HepG2 (cell line): ENCODE data around the gene NYNRIN. TPM values are rescaled to one million over a fixed set of nuclear protein-coding genes. Genes with fewer than 3 reads are reported as not detected.

Experiments
- ATF3 ChIP-seq: sonication (generic); formaldehyde crosslinking; IDR thresholded peaks from 2 replicates; pipeline ENCODE4 v1.4.0; 2020; ENCODE audit warnings: missing genetic modification reagents
- HHEX ChIP-seq: IDR thresholded peaks from 2 replicates; pipeline ENCODE4 v1.6.1; 2016; ENCODE audit warnings: control low read depth
- KLF6 ChIP-seq: IDR thresholded peaks from 2 replicates; pipeline ENCODE4 v1.8.0; 2016; ENCODE audit warnings: missing biosample characterization, missing genetic modification reagents
- MAZ ChIP-seq, 2 experiments: sonication (generic) in 1 of 2; formaldehyde crosslinking in 1 of 2; IDR thresholded peaks; 2 replicates each; pipeline versions ENCODE4 v1.5.0 to v1.6.1; 2012 to 2020; ENCODE audit warnings: low read depth in 2 of 2, mild to moderate bottlenecking in 2 of 2, borderline replicate concordance in 1 of 2, improper control_type of control experiment in 1 of 2, low read length in 1 of 2, missing genetic modification reagents in 1 of 2, moderate library complexity in 1 of 2
- MXD4 ChIP-seq: IDR thresholded peaks from 2 replicates; pipeline ENCODE4 v1.6.1; 2016; ENCODE audit warnings: mild to moderate bottlenecking, missing biosample characterization, missing genetic modification reagents
- SRY ChIP-seq: sonication (generic); formaldehyde crosslinking; IDR thresholded peaks from 2 replicates; pipeline ENCODE4 v1.8.0; 2022; ENCODE audit warnings: mild to moderate bottlenecking, missing genetic modification reagents
- ZBTB33 ChIP-seq: sonication (generic); formaldehyde crosslinking; IDR thresholded peaks from 2 replicates; pipeline ENCODE4 v1.4.0; 2020; ENCODE audit warnings: missing genetic modification reagents
- ZFP36 ChIP-seq: fragments of 150-350 bp; IDR thresholded peaks from 2 replicates; pipeline ENCODE4 v1.6.1; 2018; ENCODE audit warnings: borderline replicate concordance, low read length, low read depth; ENCODE audit not compliant: partially characterized antibody
- ZFP82 ChIP-seq: sonication (generic); formaldehyde crosslinking; IDR thresholded peaks from 2 replicates; pipeline ENCODE4 v1.5.1; 2020; ENCODE audit warnings: mild to moderate bottlenecking, missing genetic modification reagents, borderline replicate concordance
- ZMAT3 ChIP-seq: sonication (generic); formaldehyde crosslinking; conservative IDR thresholded peaks from 2 replicates; pipeline ENCODE4 v1.7.0; 2021; ENCODE audit warnings: missing genetic modification reagents
- ZNF597 ChIP-seq: sonication (generic); formaldehyde crosslinking; IDR thresholded peaks from 2 replicates; pipeline ENCODE4 v1.5.0; 2020; ENCODE audit warnings: missing genetic modification reagents
- polyA plus RNA-seq, 8 experiments: library from polyadenylated mRNA; depleted of rRNA in 3 of 8; stranded (reverse) in 7 of 8; unstranded in 1 of 8; fragments of >200 nt; fragmentation: Illumina TruSeq in 4 of 8; extraction: Trizol in 4 of 8; gene quantifications; 2 replicates each; pipeline versions ENCODE4 v1.2.1 to v1.2.3, GENCODE V29; 2011 to 2016; ENCODE audit warnings: low read depth in 4 of 8, missing spikeins in 1 of 8, mixed read lengths in 1 of 8; ENCODE audit not compliant: insufficient read depth in 1 of 8
- total RNA-seq, 5 experiments: library from RNA; depleted of rRNA; stranded (reverse); fragments of >200 nt; fragmentation: Illumina TruSeq; extraction: Trizol; gene quantifications; 2 replicates each; pipeline ENCODE4 v1.2.3, GENCODE V29; 2016; ENCODE audit warnings: low read depth in 1 of 5
- TF ChIP-seq, protein P1 (sequence below): sonication (generic); formaldehyde crosslinking; conservative IDR thresholded peaks from 2 replicates; pipeline ENCODE4 v1.8.0; 2022; ENCODE audit warnings: missing genetic modification reagents
- TF ChIP-seq, protein P2 (sequence below): sonication (generic); formaldehyde crosslinking; IDR thresholded peaks from 2 replicates; pipeline ENCODE4 v1.5.0; 2020; ENCODE audit warnings: mild to moderate bottlenecking, missing genetic modification reagents
- TF ChIP-seq, protein P3 (sequence below): sonication (generic); formaldehyde crosslinking; IDR thresholded peaks from 2 replicates; pipeline ENCODE4 v1.9.0; 2022; ENCODE audit warnings: missing genetic modification reagents, mild to moderate bottlenecking, borderline replicate concordance
- TF ChIP-seq, protein P4 (sequence below): sonication (generic); formaldehyde crosslinking; IDR thresholded peaks from 2 replicates; pipeline ENCODE4 v1.4.0; 2020; ENCODE audit warnings: missing genetic modification reagents, borderline replicate concordance

Gene NYNRIN
- total and polyA plus RNA-seq, 2 of the 13 experiments (the other 11 are each of a cell fraction or from before 2014, with no cell fraction given): 0.63 to 1.1 TPM

GRCh38 chr14:24442240-24443052 is 43.6 kb downstream of the NYNRIN start, which contains the start of gene SDR39U1 (continued):
- TF ChIP-seq ZBTB33 (CRISPR knock-in tag) (peak; percentile 9; the same call in 1 of the 2 replicates), ZMAT3 (CRISPR knock-in tag) (peak; percentile 88; the same call in 1 of the 2 replicates), SRY (CRISPR knock-in tag) (peak; percentile 98; the same call in 1 of the 2 replicates), MAZ (IDR thresholded peaks at IDR 0.05; ENCODE audit: borderline replicate concordance, low read depth, low read length) (no peak; the same call in none of the 2 replicates), MAZ (CRISPR knock-in tag; IDR thresholded peaks at IDR 0.05; ENCODE audit: low read depth) (peak; percentile 97), MXD4 (CRISPR knock-in tag) (peak; percentile 96), ATF3 (CRISPR knock-in tag) (peak; percentile 53), ZFP82 (CRISPR knock-in tag) (0 out of 2 replicates have a peak, but pooled peaks have one; percentile 71), ZNF597 (CRISPR knock-in tag) (no peak), ZFP36 (no peak), HHEX (CRISPR knock-in tag) (peak; percentile 76), KLF6 (peak; percentile 82)
- TF ChIP-seq, protein P1, sequence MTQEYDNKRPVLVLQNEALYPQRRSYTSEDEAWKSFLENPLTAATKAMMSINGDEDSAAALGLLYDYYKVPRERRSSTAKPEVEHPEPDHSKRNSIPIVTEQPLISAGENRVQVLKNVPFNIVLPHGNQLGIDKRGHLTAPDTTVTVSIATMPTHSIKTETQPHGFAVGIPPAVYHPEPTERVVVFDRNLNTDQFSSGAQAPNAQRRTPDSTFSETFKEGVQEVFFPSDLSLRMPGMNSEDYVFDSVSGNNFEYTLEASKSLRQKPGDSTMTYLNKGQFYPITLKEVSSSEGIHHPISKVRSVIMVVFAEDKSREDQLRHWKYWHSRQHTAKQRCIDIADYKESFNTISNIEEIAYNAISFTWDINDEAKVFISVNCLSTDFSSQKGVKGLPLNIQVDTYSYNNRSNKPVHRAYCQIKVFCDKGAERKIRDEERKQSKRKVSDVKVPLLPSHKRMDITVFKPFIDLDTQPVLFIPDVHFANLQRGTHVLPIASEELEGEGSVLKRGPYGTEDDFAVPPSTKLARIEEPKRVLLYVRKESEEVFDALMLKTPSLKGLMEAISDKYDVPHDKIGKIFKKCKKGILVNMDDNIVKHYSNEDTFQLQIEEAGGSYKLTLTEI (CRISPR knock-in tag): no peak
- TF ChIP-seq, protein P2, sequence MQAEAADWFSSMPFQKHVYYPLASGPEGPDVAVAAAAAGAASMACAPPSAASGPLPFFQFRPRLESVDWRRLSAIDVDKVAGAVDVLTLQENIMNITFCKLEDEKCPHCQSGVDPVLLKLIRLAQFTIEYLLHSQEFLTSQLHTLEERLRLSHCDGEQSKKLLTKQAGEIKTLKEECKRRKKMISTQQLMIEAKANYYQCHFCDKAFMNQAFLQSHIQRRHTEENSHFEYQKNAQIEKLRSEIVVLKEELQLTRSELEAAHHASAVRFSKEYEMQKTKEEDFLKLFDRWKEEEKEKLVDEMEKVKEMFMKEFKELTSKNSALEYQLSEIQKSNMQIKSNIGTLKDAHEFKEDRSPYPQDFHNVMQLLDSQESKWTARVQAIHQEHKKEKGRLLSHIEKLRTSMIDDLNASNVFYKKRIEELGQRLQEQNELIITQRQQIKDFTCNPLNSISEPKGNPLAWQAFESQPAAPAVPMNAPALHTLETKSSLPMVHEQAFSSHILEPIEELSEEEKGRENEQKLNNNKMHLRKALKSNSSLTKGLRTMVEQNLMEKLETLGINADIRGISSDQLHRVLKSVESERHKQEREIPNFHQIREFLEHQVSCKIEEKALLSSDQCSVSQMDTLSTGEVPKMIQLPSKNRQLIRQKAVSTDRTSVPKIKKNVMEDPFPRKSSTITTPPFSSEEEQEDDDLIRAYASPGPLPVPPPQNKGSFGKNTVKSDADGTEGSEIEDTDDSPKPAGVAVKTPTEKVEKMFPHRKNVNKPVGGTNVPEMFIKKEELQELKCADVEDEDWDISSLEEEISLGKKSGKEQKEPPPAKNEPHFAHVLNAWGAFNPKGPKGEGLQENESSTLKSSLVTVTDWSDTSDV (CRISPR knock-in tag): peak; percentile 99
- TF ChIP-seq, protein P3, sequence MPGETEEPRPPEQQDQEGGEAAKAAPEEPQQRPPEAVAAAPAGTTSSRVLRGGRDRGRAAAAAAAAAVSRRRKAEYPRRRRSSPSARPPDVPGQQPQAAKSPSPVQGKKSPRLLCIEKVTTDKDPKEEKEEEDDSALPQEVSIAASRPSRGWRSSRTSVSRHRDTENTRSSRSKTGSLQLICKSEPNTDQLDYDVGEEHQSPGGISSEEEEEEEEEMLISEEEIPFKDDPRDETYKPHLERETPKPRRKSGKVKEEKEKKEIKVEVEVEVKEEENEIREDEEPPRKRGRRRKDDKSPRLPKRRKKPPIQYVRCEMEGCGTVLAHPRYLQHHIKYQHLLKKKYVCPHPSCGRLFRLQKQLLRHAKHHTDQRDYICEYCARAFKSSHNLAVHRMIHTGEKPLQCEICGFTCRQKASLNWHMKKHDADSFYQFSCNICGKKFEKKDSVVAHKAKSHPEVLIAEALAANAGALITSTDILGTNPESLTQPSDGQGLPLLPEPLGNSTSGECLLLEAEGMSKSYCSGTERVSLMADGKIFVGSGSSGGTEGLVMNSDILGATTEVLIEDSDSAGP (CRISPR knock-in tag): peak; percentile 97
- TF ChIP-seq, protein P4, sequence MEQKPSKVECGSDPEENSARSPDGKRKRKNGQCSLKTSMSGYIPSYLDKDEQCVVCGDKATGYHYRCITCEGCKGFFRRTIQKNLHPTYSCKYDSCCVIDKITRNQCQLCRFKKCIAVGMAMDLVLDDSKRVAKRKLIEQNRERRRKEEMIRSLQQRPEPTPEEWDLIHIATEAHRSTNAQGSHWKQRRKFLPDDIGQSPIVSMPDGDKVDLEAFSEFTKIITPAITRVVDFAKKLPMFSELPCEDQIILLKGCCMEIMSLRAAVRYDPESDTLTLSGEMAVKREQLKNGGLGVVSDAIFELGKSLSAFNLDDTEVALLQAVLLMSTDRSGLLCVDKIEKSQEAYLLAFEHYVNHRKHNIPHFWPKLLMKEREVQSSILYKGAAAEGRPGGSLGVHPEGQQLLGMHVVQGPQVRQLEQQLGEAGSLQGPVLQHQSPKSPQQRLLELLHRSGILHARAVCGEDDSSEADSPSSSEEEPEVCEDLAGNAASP (CRISPR knock-in tag): peak; percentile 75
